Frontal cortex (tissue), 4 donors: ENCODE data around the gene DPH3. TPM values are rescaled to one million over a fixed set of nuclear protein-coding genes. Genes with fewer than 3 reads are reported as not detected.

Experiments used
- DNase-seq, 2 donors: peaks; one replicate each; pipeline ENCODE4 v3.0.0; 2012; ENCODE audit warnings: low spot score in 2 of 2
- FAIRE-seq: peaks from 2 replicates; lab custom pipeline; 2012; peaks lifted over from hg19 to GRCh38; lab: Jason Lieb, UNC
- total RNA-seq: library from RNA; depleted of rRNA; stranded (reverse); fragments of >200 nt; gene quantifications from one replicate; pipeline ENCODE4 v1.2.3, GENCODE V29; 2014
- donor health status: control.
- donor health status: control.
- donor health status: control.

The DPH3 gene
- total RNA-seq, 1 donor from 2014 or later, result 20.4 TPM

GRCh38 chr3:16240229-16241023, 24.3 kb downstream of the DPH3 start:
- FAIRE-seq (no peak), DNase-seq (no peak)

- DNase-seq (no peak), FAIRE-seq (no peak)
Observed at GRCh38 chr3:16239780-16240179, 25.0 kb downstream of the DPH3 start.

GRCh38 chr3:16239086-16239770, 25.5 kb downstream of the DPH3 start:
- DNase-seq (no peak), FAIRE-seq (no peak)

- DNase-seq, result no peak
- no peak for FAIRE-seq
Observed at GRCh38 chr3:16236856-16237393, 27.8 kb downstream of the DPH3 start.

- FAIRE-seq (no peak), DNase-seq (no peak)
Observed at GRCh38 chr3:16236030-16236639, 28.6 kb downstream of the DPH3 start.

GRCh38 chr3:16234281-16234680, 30.5 kb downstream of the DPH3 start:
- FAIRE-seq (no peak), DNase-seq (no peak)

GRCh38 chr3:16233806-16234205, 30.9 kb downstream of the DPH3 start:
- DNase-seq (no peak), FAIRE-seq (no peak)

- DNase-seq (no peak), FAIRE-seq (no peak)
Observed at GRCh38 chr3:16231983-16232382, 32.8 kb downstream of the DPH3 start.

- FAIRE-seq (no peak), DNase-seq (no peak)
Observed at GRCh38 chr3:16229681-16230080, 35.1 kb downstream of the DPH3 start.

GRCh38 chr3:16227566-16227965, 37.2 kb downstream of the DPH3 start:
- DNase-seq, result peak in 1 of 2 donors; percentile 14
- no peak for FAIRE-seq

GRCh38 chr3:16224325-16224724, 40.4 kb downstream of the DPH3 start:
- DNase-seq (no peak), FAIRE-seq (no peak)

- DNase-seq (no peak), FAIRE-seq (no peak)
Observed at GRCh38 chr3:16222547-16222946, 42.2 kb downstream of the DPH3 start.

GRCh38 chr3:16221990-16222389, 42.8 kb downstream of the DPH3 start:
- DNase-seq, result no peak
- FAIRE-seq, result no peak

GRCh38 chr3:16219777-16220176, 45.0 kb downstream of the DPH3 start:
- DNase-seq, result no peak
- no peak for FAIRE-seq

- FAIRE-seq (no peak), DNase-seq (no peak)
Observed at GRCh38 chr3:16216373-16216935, 48.3 kb downstream of the DPH3 start.

GRCh38 chr3:16214366-16214765, 50.4 kb downstream of the DPH3 start:
- DNase-seq (no peak), FAIRE-seq (no peak)

- no peak for DNase-seq
- no peak for FAIRE-seq
Observed at GRCh38 chr3:16211176-16211904, 53.4 kb downstream of the DPH3 start.
